Iris pigment epithelial cell (primary cell): ENCODE results near the gene PPFIA2.

Experiments used
- DNase-seq: peaks from one replicate; pipeline ENCODE4 v3.0.0-alpha.2; 2011; ENCODE audit warnings: low read depth

The PPFIA2 gene

DNA sequence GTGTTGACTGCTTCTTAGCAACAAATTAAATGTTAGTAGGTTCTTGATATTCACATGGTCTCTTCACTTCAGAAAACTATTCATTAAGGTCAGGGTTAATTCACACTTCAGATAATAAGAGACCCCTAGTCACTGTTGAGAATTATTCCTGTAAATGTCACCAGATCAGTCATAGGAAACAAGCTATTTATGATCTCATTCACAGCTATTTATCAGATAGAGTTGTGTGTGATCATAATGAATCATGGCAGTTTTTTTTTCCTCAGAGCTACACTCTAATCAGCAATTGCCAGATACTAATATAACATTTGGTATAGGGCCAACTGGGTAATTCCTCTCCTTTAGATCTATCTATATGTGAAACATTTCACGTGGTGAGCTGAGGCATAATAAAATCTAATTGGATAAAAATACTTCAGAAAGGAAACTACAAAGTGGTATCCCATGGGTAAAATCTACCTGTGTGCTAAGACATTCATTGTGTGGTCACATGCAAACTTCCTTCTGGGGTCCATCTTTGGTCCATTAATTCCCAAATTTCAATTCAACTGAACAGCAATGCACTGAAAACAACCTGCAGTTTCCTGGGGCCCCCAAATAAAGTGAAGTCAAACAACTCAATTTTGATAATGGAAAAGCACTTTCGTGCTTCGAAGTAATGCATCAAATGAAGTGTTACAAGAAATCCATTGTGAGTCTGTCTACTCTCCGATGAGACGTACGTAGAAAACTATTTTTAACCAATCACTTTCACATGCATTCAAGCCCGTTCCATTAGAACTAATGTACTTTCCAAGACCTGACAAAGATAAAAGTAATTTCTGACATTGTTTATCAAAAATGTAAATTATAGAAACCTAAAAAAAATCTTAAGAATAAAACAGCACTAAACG is 484.3 kb downstream of the PPFIA2 start:
- no peak for DNase-seq

GRCh38 chr12:81270385-81270784 is 488.8 kb downstream of the PPFIA2 start:
- DNase-seq: no peak

- no peak for DNase-seq
Measured at GRCh38 chr12:81263072-81263471, 496.1 kb downstream of the PPFIA2 start.

GRCh38 chr12:81261508-81262207 is 497.5 kb downstream of the PPFIA2 start:
- peak; percentile 53 for DNase-seq

GRCh38 chr12:81259360-81259759 is 499.8 kb downstream of the PPFIA2 start:
- DNase-seq: no peak

GRCh38 chr12:81257947-81258551 is 501.1 kb downstream of the PPFIA2 start:
- peak; percentile 58 for DNase-seq

GRCh38 chr12:81255947-81256346 is 503.2 kb downstream of the PPFIA2 start:
- no peak for DNase-seq

DNA sequence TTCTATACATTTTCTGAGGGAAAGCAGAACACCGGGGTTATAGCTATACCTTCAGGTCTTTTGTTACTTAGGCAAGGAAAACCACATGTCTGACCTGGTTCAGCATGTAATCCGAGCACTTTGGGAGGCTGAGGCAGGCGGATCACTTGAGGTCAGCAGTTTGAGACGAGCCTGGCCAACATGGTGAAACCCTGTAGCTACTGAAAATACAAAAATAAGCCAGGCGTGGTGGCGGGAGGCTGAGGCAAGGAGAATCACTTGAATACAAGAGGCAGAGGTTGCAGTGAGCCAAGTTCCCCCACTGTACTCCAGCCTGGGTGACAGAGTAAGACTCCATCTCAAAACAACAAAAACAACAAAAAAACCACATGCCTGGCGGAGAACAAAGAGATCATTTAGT is 503.7 kb downstream of the PPFIA2 start:
- no peak for DNase-seq

GRCh38 chr12:81253360-81253759 is 505.8 kb downstream of the PPFIA2 start:
- no peak for DNase-seq

DNA sequence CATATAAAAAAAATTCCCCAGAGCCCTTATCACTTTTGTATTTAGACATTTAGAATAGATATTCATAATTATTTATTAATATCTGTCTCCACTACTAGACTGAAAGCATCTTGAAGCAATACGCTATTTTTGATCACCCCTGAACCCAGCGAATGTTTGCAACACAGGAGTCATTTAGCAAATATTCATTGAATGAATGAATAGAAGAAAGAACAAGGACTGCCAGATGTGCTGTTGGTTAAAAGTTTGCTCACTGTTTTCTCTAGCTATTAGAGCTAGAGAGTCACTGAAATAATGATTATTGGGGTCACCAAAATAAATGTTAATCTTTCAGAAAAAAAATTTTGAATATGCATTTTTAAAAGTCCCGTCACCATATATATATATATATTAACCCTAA is 506.9 kb downstream of the PPFIA2 start:
- DNase-seq: no peak

- no peak for DNase-seq
Measured at GRCh38 chr12:81249976-81250375, 509.2 kb downstream of the PPFIA2 start.

DNA sequence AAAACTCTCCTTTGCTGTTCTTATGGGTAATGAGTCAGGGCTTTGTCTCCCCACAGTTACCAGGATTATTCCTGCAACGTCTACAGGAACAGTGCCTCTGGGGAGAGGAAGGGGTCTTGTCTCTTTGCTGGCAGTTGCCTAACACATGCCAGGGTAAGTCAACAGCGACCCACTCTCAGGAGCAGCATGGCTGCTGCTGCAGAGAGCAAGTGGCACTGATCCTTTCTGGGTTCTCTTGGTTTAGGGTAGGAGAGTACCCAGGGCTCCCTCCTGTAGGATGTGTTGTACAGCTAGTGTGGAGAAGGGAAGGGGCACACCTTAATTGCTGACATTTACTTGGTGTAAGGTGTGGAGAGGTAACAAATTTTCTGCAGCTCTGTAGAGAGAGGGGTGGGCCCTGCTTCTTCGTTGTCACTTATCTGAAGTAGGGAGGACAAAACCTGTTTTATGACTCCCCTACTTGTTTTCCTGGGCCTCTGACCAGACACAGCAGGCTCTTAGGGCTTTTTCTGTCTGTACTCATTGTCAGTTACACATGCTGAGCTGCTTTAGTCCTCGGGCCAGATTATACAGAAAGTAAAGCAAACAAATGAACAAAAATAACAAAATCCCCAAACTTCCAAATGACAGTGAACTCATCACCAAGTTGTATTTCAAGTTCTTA is 513.1 kb downstream of the PPFIA2 start:
- DNase-seq: peak; percentile 17

DNA sequence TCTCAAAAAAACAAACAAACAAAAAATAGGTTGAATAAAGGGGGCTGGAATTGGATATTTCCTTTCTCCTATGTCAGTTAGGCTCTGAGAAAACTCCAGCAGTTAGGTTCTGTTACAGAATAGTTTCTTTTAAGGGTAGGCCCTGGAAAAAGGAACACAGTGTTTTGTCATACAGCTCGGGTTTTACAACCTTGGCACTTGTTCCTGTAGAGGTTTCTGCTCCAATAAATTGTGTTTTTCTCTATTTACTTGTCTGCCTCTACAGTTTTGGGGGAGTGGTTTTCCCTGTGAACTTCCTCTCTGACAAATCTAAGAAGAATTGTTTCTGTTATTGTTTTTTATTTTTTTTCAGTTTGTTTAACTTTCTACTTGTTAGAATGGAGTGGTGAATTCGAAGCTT is 513.7 kb downstream of the PPFIA2 start:
- DNase-seq: peak; percentile 1

- DNase-seq: no peak
Measured at GRCh38 chr12:81231574-81232368, 527.4 kb downstream of the PPFIA2 start.

GRCh38 chr12:81229759-81230158 is 529.4 kb downstream of the PPFIA2 start:
- no peak for DNase-seq

DNA sequence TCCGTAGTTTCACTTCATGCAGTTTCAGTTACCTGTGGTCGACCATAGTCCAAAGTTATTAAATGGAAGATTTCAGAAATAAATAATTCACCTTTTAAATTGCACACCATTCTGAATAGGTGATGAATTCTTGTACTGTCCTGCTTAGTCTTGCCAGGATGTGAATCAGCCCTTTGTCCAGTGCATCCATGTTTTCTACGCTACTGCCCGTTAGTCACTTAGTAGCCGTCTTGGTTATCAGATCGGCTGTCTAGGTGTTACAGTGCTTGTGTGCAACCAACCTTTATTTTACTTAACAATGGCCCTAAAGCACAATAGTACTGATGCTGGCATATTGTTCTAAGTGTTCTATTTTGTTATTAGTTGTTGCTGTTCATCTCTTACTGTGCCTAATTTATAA is 534.5 kb downstream of the PPFIA2 start:
- DNase-seq: no peak

GRCh38 chr12:81222846-81223592 is 536.1 kb downstream of the PPFIA2 start:
- DNase-seq: no peak

GRCh38 chr12:81221681-81222080 is 537.5 kb downstream of the PPFIA2 start:
- DNase-seq: no peak

GRCh38 chr12:81216739-81217138 is 542.4 kb downstream of the PPFIA2 start:
- no peak for DNase-seq

DNA sequence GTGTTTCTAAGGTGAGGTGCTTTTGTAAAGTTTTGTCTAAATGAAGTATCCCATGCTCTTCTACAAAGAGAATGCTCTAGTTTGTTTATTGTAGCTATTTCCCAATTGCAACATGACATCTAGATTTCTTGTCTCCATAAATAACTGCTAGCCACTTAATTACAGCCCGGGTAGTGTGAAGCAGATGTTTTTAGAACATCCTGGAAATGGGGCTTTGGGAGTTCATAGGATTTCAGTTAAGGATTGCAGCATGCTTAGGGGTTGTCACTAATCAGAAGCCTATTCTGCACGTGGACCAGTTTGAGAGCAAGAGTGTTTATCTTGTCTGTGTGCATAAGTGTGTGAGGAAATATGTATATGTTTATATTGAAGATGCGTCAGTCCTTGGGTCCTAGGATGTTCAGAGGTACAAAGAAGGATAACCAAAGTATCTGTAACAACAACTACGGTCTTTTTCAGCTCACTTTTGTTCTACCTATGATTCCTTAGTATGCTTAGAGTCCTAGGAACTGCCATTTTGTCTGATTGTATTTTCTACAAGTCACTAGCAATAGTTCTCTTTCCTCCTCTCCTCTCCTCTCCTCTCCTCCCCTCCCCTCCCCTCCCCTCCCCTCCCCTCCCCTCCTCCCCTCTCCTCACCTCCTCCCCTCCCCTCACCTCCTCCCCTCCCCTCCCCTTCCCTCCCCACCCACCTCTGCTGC is 546.0 kb downstream of the PPFIA2 start:
- DNase-seq: peak; percentile 12
